Measurements from ENCODE around the gene FAM162A. TPM values are rescaled to one million over a fixed set of nuclear protein-coding genes. Genes with fewer than 3 reads are reported as not detected.

The FAM162A gene
- total RNA-seq, 4 donors from 2014 or later: 18.7 to 28.8 (median 24.5) TPM

DNA sequence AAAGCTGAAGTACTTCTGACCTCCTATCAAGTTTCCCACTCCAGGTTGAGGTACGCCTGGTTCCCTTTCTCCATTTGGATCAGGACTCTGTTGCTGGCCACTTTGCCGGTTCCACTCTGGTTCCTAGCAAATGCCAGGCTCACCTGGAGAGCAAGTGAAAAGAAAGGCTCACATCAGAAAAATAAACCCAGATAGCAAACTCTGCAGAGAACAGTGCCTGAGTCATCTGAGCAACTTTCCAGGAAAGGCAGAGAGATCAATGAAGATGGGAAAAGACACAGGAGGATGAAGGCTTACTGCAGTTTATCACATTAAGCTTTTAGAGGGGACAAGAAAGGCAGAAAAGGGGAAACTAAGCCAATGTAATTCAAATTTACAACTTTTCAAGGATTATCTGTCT, 73.7 kb downstream of the FAM162A start:
- TF ChIP-seq, protein P1, sequence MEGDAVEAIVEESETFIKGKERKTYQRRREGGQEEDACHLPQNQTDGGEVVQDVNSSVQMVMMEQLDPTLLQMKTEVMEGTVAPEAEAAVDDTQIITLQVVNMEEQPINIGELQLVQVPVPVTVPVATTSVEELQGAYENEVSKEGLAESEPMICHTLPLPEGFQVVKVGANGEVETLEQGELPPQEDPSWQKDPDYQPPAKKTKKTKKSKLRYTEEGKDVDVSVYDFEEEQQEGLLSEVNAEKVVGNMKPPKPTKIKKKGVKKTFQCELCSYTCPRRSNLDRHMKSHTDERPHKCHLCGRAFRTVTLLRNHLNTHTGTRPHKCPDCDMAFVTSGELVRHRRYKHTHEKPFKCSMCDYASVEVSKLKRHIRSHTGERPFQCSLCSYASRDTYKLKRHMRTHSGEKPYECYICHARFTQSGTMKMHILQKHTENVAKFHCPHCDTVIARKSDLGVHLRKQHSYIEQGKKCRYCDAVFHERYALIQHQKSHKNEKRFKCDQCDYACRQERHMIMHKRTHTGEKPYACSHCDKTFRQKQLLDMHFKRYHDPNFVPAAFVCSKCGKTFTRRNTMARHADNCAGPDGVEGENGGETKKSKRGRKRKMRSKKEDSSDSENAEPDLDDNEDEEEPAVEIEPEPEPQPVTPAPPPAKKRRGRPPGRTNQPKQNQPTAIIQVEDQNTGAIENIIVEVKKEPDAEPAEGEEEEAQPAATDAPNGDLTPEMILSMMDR (IDR thresholded peaks at IDR 0.05; ENCODE audit: low read depth): no peak

DNA sequence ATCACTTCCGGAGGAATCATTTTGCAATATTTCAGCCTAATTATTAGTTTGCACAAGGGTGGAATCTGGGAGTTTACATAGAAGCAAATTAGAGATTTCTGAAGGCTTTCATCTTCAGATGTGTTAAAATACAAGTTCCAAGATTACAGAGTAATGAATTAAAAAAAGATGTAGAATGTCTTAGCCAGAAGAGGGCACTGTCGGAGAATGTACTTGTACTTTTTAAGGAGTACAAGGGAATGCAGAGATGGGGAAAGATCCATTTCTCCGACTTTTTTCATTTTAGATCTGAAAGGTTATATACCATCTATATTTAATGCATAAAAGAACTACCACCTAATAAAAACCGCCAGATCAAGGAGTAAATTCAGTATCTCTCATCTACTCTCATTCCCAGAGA, 75.0 kb downstream of the FAM162A start:
- TF ChIP-seq, protein P1 (IDR thresholded peaks at IDR 0.05; ENCODE audit: low read depth): no peak

DNA sequence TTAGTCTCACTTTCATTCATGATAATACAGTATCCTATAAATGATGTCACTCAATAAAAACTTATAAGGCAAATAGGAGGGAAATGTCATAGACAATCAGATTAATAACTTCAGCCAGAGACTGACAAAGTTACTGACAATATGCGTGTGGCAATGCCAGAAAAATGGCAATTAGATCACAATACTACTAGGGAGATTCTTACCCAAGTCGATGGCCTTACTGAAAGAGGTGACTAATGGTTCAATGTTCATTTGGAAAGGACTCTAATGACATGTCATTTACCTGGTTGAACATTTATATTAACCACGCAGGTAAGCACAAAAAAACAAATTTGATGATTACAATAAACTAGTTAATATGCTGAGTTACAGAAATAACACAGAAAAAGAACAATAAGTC, 77.8 kb downstream of the FAM162A start:
- TF ChIP-seq, protein P1 (IDR thresholded peaks at IDR 0.05; ENCODE audit: low read depth): no peak

Small RNA genes lying within 50 kb of the gene (small RNA-seq; reads per million reads assigned to genes)
- not detected for gene AC083798.1

Other genes with a start within 250 kb of the FAM162A start
- gene CASR, start 200.5 kb upstream of the FAM162A start, total RNA-seq: under 1 TPM in 1 of 4 donors, not detected in 3; under 0.01 TPM
- 10 to 100 TPM in 3 of 4 donors, 1 to 10 TPM in 1; 6.6 to 48.1 (median 29.1) TPM for gene CSTA, start 58.9 kb upstream of the FAM162A start, total RNA-seq
- 10 to 100 TPM; 10.4 to 20.2 (median 14.4) TPM for gene MIX23, start 951 bp upstream of the FAM162A start, total RNA-seq
- 1 to 10 TPM; 4.1 to 6.6 (median 6.1) TPM for gene WDR5B, start 31.9 kb downstream of the FAM162A start, total RNA-seq
- 10 to 100 TPM; 35.9 to 54.8 (median 42.4) TPM for gene KPNA1, start 130.8 kb downstream of the FAM162A start, total RNA-seq
- 10 to 100 TPM; 23.6 to 50.7 (median 31.3) TPM for gene PARP9, start 180.1 kb downstream of the FAM162A start, total RNA-seq
- 10 to 100 TPM; 22.0 to 33.0 (median 26.3) TPM for gene DTX3L, start 180.2 kb downstream of the FAM162A start, total RNA-seq
- gene PARP15, start 193.5 kb downstream of the FAM162A start, total RNA-seq: 10 to 100 TPM in 2 of 4 donors, 1 to 10 TPM in 2; 4.9 to 20.7 (median 8.0) TPM